NCI-H2196 treated with DMSO at 0.1 percent for 48 hours (cell line): ENCODE results near the gene HEMK1.

Experiments
- DNase-seq: peaks from one replicate; lab custom pipeline; 2025; ENCODE audit not compliant: unreplicated experiment; lab: John Stamatoyannopoulos, UW

HEMK1 gene

GRCh38 chr3:50635066-50635465, 65.7 kb downstream of the HEMK1 start:
- DNase-seq: no peak

GRCh38 chr3:50637011-50637410, 67.7 kb downstream of the HEMK1 start:
- DNase-seq: no peak

- no peak for DNase-seq
Observed at GRCh38 chr3:50637945-50638344, 68.6 kb downstream of the HEMK1 start.

- DNase-seq: no peak
Observed at GRCh38 chr3:50639055-50639494, 69.8 kb downstream of the HEMK1 start.

- DNase-seq: no peak
Observed at GRCh38 chr3:50642382-50642781, 73.1 kb downstream of the HEMK1 start.

- no peak for DNase-seq
Observed at GRCh38 chr3:50644561-50644960, 75.2 kb downstream of the HEMK1 start.

- DNase-seq: no peak
Observed at GRCh38 chr3:50645378-50645777, 76.1 kb downstream of the HEMK1 start.
